ENCODE results near the gene AKNAD1. TPM values are rescaled to one million over a fixed set of nuclear protein-coding genes. Genes with fewer than 3 reads are reported as not detected.

AKNAD1 gene
- total RNA-seq, 1 donor from 2014 or later, result 0.92 TPM

GRCh38 chr1:108851567-108851966, 5.3 kb downstream of the AKNAD1 start:
- H3K4me1 Mint-ChIP-seq (ENCODE audit: unreplicated experiment), result no peaks in the 10 kb centered on the region

GRCh38 chr1:108850929-108851328, 6.0 kb downstream of the AKNAD1 start:
- no peak for TF ChIP-seq CTCF (conservative IDR thresholded peaks at IDR 0.05)
- no peak overlapping the region for H3K27ac Mint-ChIP-seq

More at GRCh38 chr1:108851567-108851966, 5.3 kb downstream of the AKNAD1 start:
- H3K27me3 Mint-ChIP-seq, result peaks cover 4% of the 10 kb centered on the region
- H3K27ac Mint-ChIP-seq, result no peak overlapping the region
- no peak for TF ChIP-seq CTCF (conservative IDR thresholded peaks at IDR 0.05)
- no peaks in the 10 kb centered on the region for H3K36me3 Mint-ChIP-seq
- DNase-seq (ENCODE audit: extremely low spot score, unreplicated experiment), result no peak
- H3K9me3 Mint-ChIP-seq, result no peaks in the 10 kb centered on the region
- no peak overlapping the region for H3K4me3 Mint-ChIP-seq

GRCh38 chr1:108848806-108849205, 8.1 kb downstream of the AKNAD1 start:
- no peak overlapping the region for H3K27ac Mint-ChIP-seq
- no peaks in the 10 kb centered on the region for H3K9me3 Mint-ChIP-seq
- no peaks in the 10 kb centered on the region for H3K36me3 Mint-ChIP-seq
- DNase-seq (ENCODE audit: extremely low spot score, unreplicated experiment), result no peak
- TF ChIP-seq CTCF (conservative IDR thresholded peaks at IDR 0.05), result no peak
- peaks cover under 1% of the 10 kb centered on the region for H3K4me1 Mint-ChIP-seq (ENCODE audit: unreplicated experiment)
- H3K4me3 Mint-ChIP-seq, result no peak overlapping the region
- H3K27me3 Mint-ChIP-seq, result peaks cover 4% of the 10 kb centered on the region

More at GRCh38 chr1:108850929-108851328, 6.0 kb downstream of the AKNAD1 start:
- Mint-ChIP-seq H3K9me3 (no peaks in the 10 kb centered on the region), H3K4me3 (no peak overlapping the region), H3K36me3 (no peaks in the 10 kb centered on the region), H3K27me3 (peaks cover 4% of the 10 kb centered on the region), H3K4me1 (ENCODE audit: unreplicated experiment) (no peaks in the 10 kb centered on the region)
- no peak for DNase-seq (ENCODE audit: extremely low spot score, unreplicated experiment)

- no peak overlapping the region for H3K4me3 Mint-ChIP-seq
Measured at GRCh38 chr1:108847494-108847893, 9.4 kb downstream of the AKNAD1 start.

GRCh38 chr1:108845991-108846390, 10.9 kb downstream of the AKNAD1 start:
- no peak overlapping the region for H3K27ac Mint-ChIP-seq
- no peak for DNase-seq (ENCODE audit: extremely low spot score, unreplicated experiment)
- H3K9me3 Mint-ChIP-seq, result no peaks in the 10 kb centered on the region
- H3K4me3 Mint-ChIP-seq, result no peak overlapping the region
- H3K36me3 Mint-ChIP-seq, result no peaks in the 10 kb centered on the region
- TF ChIP-seq CTCF (conservative IDR thresholded peaks at IDR 0.05), result no peak
- H3K4me1 Mint-ChIP-seq (ENCODE audit: unreplicated experiment), result peaks cover 5% of the 10 kb centered on the region
- peaks cover 2% of the 10 kb centered on the region for H3K27me3 Mint-ChIP-seq

More at GRCh38 chr1:108847494-108847893, 9.4 kb downstream of the AKNAD1 start:
- no peaks in the 10 kb centered on the region for H3K36me3 Mint-ChIP-seq
- peaks cover 5% of the 10 kb centered on the region for H3K4me1 Mint-ChIP-seq (ENCODE audit: unreplicated experiment)
- DNase-seq (ENCODE audit: extremely low spot score, unreplicated experiment), result no peak
- TF ChIP-seq CTCF (conservative IDR thresholded peaks at IDR 0.05), result no peak
- peaks cover 4% of the 10 kb centered on the region for H3K27me3 Mint-ChIP-seq
- no peak overlapping the region for H3K27ac Mint-ChIP-seq
- no peaks in the 10 kb centered on the region for H3K9me3 Mint-ChIP-seq

- Mint-ChIP-seq H3K36me3 (no peaks in the 10 kb centered on the region), H3K27me3 (no peaks in the 10 kb centered on the region), H3K27ac (no peak overlapping the region), H3K4me1 (ENCODE audit: unreplicated experiment) (peaks cover 5% of the 10 kb centered on the region), H3K9me3 (no peaks in the 10 kb centered on the region), H3K4me3 (no peak overlapping the region)
- no peak for TF ChIP-seq CTCF (conservative IDR thresholded peaks at IDR 0.05)
- DNase-seq (ENCODE audit: extremely low spot score, unreplicated experiment), result no peak
Measured at GRCh38 chr1:108845446-108845845, 11.4 kb downstream of the AKNAD1 start.

Measured in type B pancreatic cell (in vitro differentiated cells).